ENCODE data around the gene CAP2. TPM values are rescaled to one million over a fixed set of nuclear protein-coding genes. Genes with fewer than 3 reads are reported as not detected.

CAP2 gene
- total and polyA plus RNA-seq, 2 donors (not counting 1 experiment from before 2014, with no cell fraction given), result 8.6 to 38.1 TPM

- peaks cover 2% of the 10 kb centered on the region for H3K4me1 ChIP-seq (ENCODE audit: control insufficient read depth, extremely low read depth, insufficient read depth, low read length)
- H3K27ac ChIP-seq (ENCODE audit: insufficient read depth, low read length), result no peak overlapping the region
Observed at GRCh38 chr6:17501442-17501841, 108.0 kb downstream of the CAP2 start.

GRCh38 chr6:17501982-17502704 is 108.7 kb downstream of the CAP2 start:
- H2AFZ ChIP-seq (ENCODE audit: low read length), result no peak overlapping the region
- H3K4me2 ChIP-seq (ENCODE audit: extremely low read depth, insufficient read depth, low read length), result no peak overlapping the region
- H3K4me3 ChIP-seq (replicated peaks in 1 of 4; ENCODE audit: control extremely low read depth in 1 of 4, insufficient read depth in 1 of 4, low read depth in 3 of 4, low read length in 4 of 4), result no peak overlapping the region
- no peaks in the 10 kb centered on the region for H3K79me2 ChIP-seq (ENCODE audit: control insufficient read depth, insufficient read depth, low read length)
- H4K20me1 ChIP-seq (ENCODE audit: control insufficient read depth, extremely low read depth, insufficient read depth, low read length), result no peaks in the 10 kb centered on the region
- no peaks in the 10 kb centered on the region for H3K36me3 ChIP-seq (ENCODE audit: control insufficient read depth, insufficient read depth, low read length)
- no peak for DNase-seq (ENCODE audit: low read depth in 2 of 2)
- no peaks in the 10 kb centered on the region for H3K27me3 ChIP-seq (ENCODE audit: control insufficient read depth, insufficient read depth, low read length)
- H3K9ac ChIP-seq (ENCODE audit: insufficient read depth, low read length), result no peak overlapping the region
- peaks cover 2% of the 10 kb centered on the region for H3K4me1 ChIP-seq (ENCODE audit: control insufficient read depth, extremely low read depth, insufficient read depth, low read length)
- no peak for TF ChIP-seq EZH2 (IDR thresholded peaks at IDR 0.05; ENCODE audit: low read length, missing control alignments)
- TF ChIP-seq CTCF (conservative IDR thresholded peaks at IDR 0.05 in 1 of 2, IDR thresholded peaks at IDR 0.05 in 1 of 2; ENCODE audit: low read depth in 1 of 2, low read length in 2 of 2), result no peak
- no peaks in the 10 kb centered on the region for H3K9me3 ChIP-seq (ENCODE audit: control insufficient read depth, insufficient read depth, low read depth, low read length)
- no peak overlapping the region for H3K27ac ChIP-seq (ENCODE audit: insufficient read depth, low read length)

More at GRCh38 chr6:17501442-17501841, 108.0 kb downstream of the CAP2 start:
- no peak for TF ChIP-seq EZH2 (IDR thresholded peaks at IDR 0.05; ENCODE audit: low read length, missing control alignments)
- no peak for TF ChIP-seq CTCF (conservative IDR thresholded peaks at IDR 0.05 in 1 of 2, IDR thresholded peaks at IDR 0.05 in 1 of 2; ENCODE audit: low read depth in 1 of 2, low read length in 2 of 2)
- Histone ChIP-seq H3K4me2 (ENCODE audit: extremely low read depth, insufficient read depth, low read length) (no peak overlapping the region), H3K9me3 (ENCODE audit: control insufficient read depth, insufficient read depth, low read depth, low read length) (no peaks in the 10 kb centered on the region), H3K4me3 (replicated peaks in 1 of 4; ENCODE audit: control extremely low read depth in 1 of 4, insufficient read depth in 1 of 4, low read depth in 3 of 4, low read length in 4 of 4) (no peak overlapping the region), H3K9ac (ENCODE audit: insufficient read depth, low read length) (no peak overlapping the region), H2AFZ (ENCODE audit: low read length) (no peak overlapping the region), H3K27me3 (ENCODE audit: control insufficient read depth, insufficient read depth, low read length) (no peaks in the 10 kb centered on the region), H4K20me1 (ENCODE audit: control insufficient read depth, extremely low read depth, insufficient read depth, low read length) (no peaks in the 10 kb centered on the region), H3K79me2 (ENCODE audit: control insufficient read depth, insufficient read depth, low read length) (no peaks in the 10 kb centered on the region), H3K36me3 (ENCODE audit: control insufficient read depth, insufficient read depth, low read length) (no peaks in the 10 kb centered on the region)
- DNase-seq (ENCODE audit: low read depth in 2 of 2), result no peak

- DNase-seq (ENCODE audit: low read depth in 2 of 2), result no peak
- no peaks in the 10 kb centered on the region for H3K79me2 ChIP-seq (ENCODE audit: control insufficient read depth, insufficient read depth, low read length)
- no peaks in the 10 kb centered on the region for H3K36me3 ChIP-seq (ENCODE audit: control insufficient read depth, insufficient read depth, low read length)
- no peaks in the 10 kb centered on the region for H3K27me3 ChIP-seq (ENCODE audit: control insufficient read depth, insufficient read depth, low read length)
- H4K20me1 ChIP-seq (ENCODE audit: control insufficient read depth, extremely low read depth, insufficient read depth, low read length), result no peaks in the 10 kb centered on the region
- H3K4me1 ChIP-seq (ENCODE audit: control insufficient read depth, extremely low read depth, insufficient read depth, low read length), result peaks cover 2% of the 10 kb centered on the region
- TF ChIP-seq EZH2 (IDR thresholded peaks at IDR 0.05; ENCODE audit: low read length, missing control alignments) (no peak), CTCF (conservative IDR thresholded peaks at IDR 0.05 in 1 of 2, IDR thresholded peaks at IDR 0.05 in 1 of 2; ENCODE audit: low read depth in 1 of 2, low read length in 2 of 2) (no peak)
- H3K4me2 ChIP-seq (ENCODE audit: extremely low read depth, insufficient read depth, low read length), result no peak overlapping the region
- no peak overlapping the region for H3K9ac ChIP-seq (ENCODE audit: insufficient read depth, low read length)
- H3K27ac ChIP-seq (ENCODE audit: insufficient read depth, low read length), result no peak overlapping the region
- no peak overlapping the region for H2AFZ ChIP-seq (ENCODE audit: low read length)
- H3K9me3 ChIP-seq (ENCODE audit: control insufficient read depth, insufficient read depth, low read depth, low read length), result no peaks in the 10 kb centered on the region
- no peak overlapping the region for H3K4me3 ChIP-seq (replicated peaks in 1 of 4; ENCODE audit: control extremely low read depth in 1 of 4, insufficient read depth in 1 of 4, low read depth in 3 of 4, low read length in 4 of 4)
Observed at GRCh38 chr6:17503051-17503450, 109.7 kb downstream of the CAP2 start.
